ENCODE measurements around the gene FBP2. TPM values are rescaled to one million over a fixed set of nuclear protein-coding genes. Genes with fewer than 3 reads are reported as not detected.

The FBP2 gene
- polyA plus RNA-seq, 6 donors from 2014 or later: not detected

GRCh38 chr9:94624629-94625028 is 31.0 kb upstream of the FBP2 start:
- Mint-ChIP-seq H3K4me1 (no peaks in the 10 kb centered on the region), H3K27me3 (peaks cover 0 to 6% (median 4%) of the 10 kb centered on the region in 3 donors), H3K4me3 (no peak overlapping the region), H3K36me3 (no peaks in the 10 kb centered on the region), H3K27ac (peak overlapping the region in 1 of 6 donors; percentile 56), H3K9me3 (no peaks in the 10 kb centered on the region)
- ATAC-seq (ENCODE audit: low read depth in 2 of 2): no peak
- DNase-seq: no peak

- ATAC-seq (ENCODE audit: low read depth in 2 of 2) (no peak), DNase-seq (no peak)
- H3K27ac Mint-ChIP-seq: no peak overlapping the region
- H3K9me3 Mint-ChIP-seq: no peaks in the 10 kb centered on the region
- H3K27me3 Mint-ChIP-seq: peaks cover 0 to 6% (median 4%) of the 10 kb centered on the region in 3 donors
- H3K4me3 Mint-ChIP-seq: no peak overlapping the region
- H3K4me1 Mint-ChIP-seq: no peaks in the 10 kb centered on the region
- no peaks in the 10 kb centered on the region for H3K36me3 Mint-ChIP-seq
These were observed 29.6 kb upstream of the FBP2 start for GRCh38 chr9:94623253-94623652.

- Mint-ChIP-seq H3K27me3 (peaks cover 0 to 12% (median 4%) of the 10 kb centered on the region in 3 donors), H3K4me3 (no peak overlapping the region), H3K9me3 (no peaks in the 10 kb centered on the region), H3K27ac (no peak overlapping the region), H3K4me1 (no peaks in the 10 kb centered on the region), H3K36me3 (no peaks in the 10 kb centered on the region)
- no peak for DNase-seq
- no peak for ATAC-seq (ENCODE audit: low read depth in 2 of 2)
These were observed 28.6 kb upstream of the FBP2 start for GRCh38 chr9:94622087-94622800.

- Mint-ChIP-seq H3K27me3 (peaks cover 4 to 6% (median 5%) of the 10 kb centered on the region in 3 donors), H3K9me3 (no peaks in the 10 kb centered on the region), H3K36me3 (no peaks in the 10 kb centered on the region), H3K27ac (no peak overlapping the region), H3K4me1 (no peaks in the 10 kb centered on the region), H3K4me3 (no peak overlapping the region)
- ATAC-seq (ENCODE audit: low read depth in 2 of 2): no peak
- DNase-seq: no peak
These were observed 25.4 kb upstream of the FBP2 start for GRCh38 chr9:94619026-94619425.

- no peak for DNase-seq
- Mint-ChIP-seq H3K27me3 (peaks cover 13 to 26% (median 17%) of the 10 kb centered on the region in 3 donors), H3K4me3 (no peak overlapping the region), H3K4me1 (no peaks in the 10 kb centered on the region), H3K36me3 (peaks cover 0 to 7% of the 10 kb centered on the region in 2 donors), H3K9me3 (peaks cover 0 to 1% (median 0%) of the 10 kb centered on the region in 7 donors), H3K27ac (no peak overlapping the region)
- no peak for ATAC-seq (ENCODE audit: low read depth in 2 of 2)
These were observed 19.4 kb upstream of the FBP2 start for GRCh38 chr9:94613003-94613402.

- no peak for ATAC-seq (ENCODE audit: low read depth in 2 of 2)
- Mint-ChIP-seq H3K36me3 (peaks cover 0 to 10% of the 10 kb centered on the region in 2 donors), H3K9me3 (peaks cover 0 to 1% (median 0%) of the 10 kb centered on the region in 7 donors), H3K4me3 (no peak overlapping the region), H3K27me3 (peaks cover 13 to 29% (median 17%) of the 10 kb centered on the region in 3 donors), H3K27ac (peak overlapping the region in 1 of 6 donors; percentile 45), H3K4me1 (no peaks in the 10 kb centered on the region)
- no peak for DNase-seq
These were observed 18.4 kb upstream of the FBP2 start for GRCh38 chr9:94612071-94612470.

- H3K9me3 Mint-ChIP-seq: peaks cover 0 to 1% (median 0%) of the 10 kb centered on the region in 7 donors
- no peak for DNase-seq
- H3K36me3 Mint-ChIP-seq: peaks cover 0 to 14% of the 10 kb centered on the region in 2 donors
- no peak for ATAC-seq (ENCODE audit: low read depth in 2 of 2)
- H3K27me3 Mint-ChIP-seq: peaks cover 17 to 30% (median 17%) of the 10 kb centered on the region in 3 donors
- H3K4me3 Mint-ChIP-seq: no peak overlapping the region
- no peak overlapping the region for H3K27ac Mint-ChIP-seq
- H3K4me1 Mint-ChIP-seq: no peaks in the 10 kb centered on the region
These were observed 18.0 kb upstream of the FBP2 start for GRCh38 chr9:94611638-94612068.

GRCh38 chr9:94610181-94610606 is 16.6 kb upstream of the FBP2 start:
- Mint-ChIP-seq H3K9me3 (peaks cover 0 to 1% (median 0%) of the 10 kb centered on the region in 7 donors), H3K27ac (no peak overlapping the region), H3K4me1 (no peaks in the 10 kb centered on the region), H3K4me3 (no peak overlapping the region), H3K27me3 (peaks cover 23 to 44% (median 28%) of the 10 kb centered on the region in 3 donors), H3K36me3 (peaks cover 0 to 14% of the 10 kb centered on the region in 2 donors)
- no peak for DNase-seq
- no peak for ATAC-seq (ENCODE audit: low read depth in 2 of 2)

- peaks cover 27 to 40% (median 35%) of the 10 kb centered on the region in 3 donors for H3K27me3 Mint-ChIP-seq
These were observed 13.7 kb upstream of the FBP2 start for GRCh38 chr9:94607423-94607691.

GRCh38 chr9:94606646-94607422 is 13.2 kb upstream of the FBP2 start:
- Mint-ChIP-seq H3K4me3 (no peak overlapping the region), H3K9me3 (peaks cover 0 to 1% (median 0%) of the 10 kb centered on the region in 7 donors), H3K36me3 (peaks cover 0 to 14% of the 10 kb centered on the region in 2 donors), H3K4me1 (peaks cover 6 to 7% (median 7%) of the 10 kb centered on the region in 3 donors), H3K27ac (peak overlapping the region in 1 of 6 donors; percentile 89), H3K27me3 (peaks cover 27 to 39% (median 35%) of the 10 kb centered on the region in 3 donors)
- ATAC-seq (ENCODE audit: low read depth in 2 of 2) (no peak), DNase-seq (no peak)

More at GRCh38 chr9:94607423-94607691, 13.7 kb upstream of the FBP2 start:
- ATAC-seq (ENCODE audit: low read depth in 2 of 2) (no peak), DNase-seq (no peak)
- Mint-ChIP-seq H3K36me3 (peaks cover 0 to 14% of the 10 kb centered on the region in 2 donors), H3K27ac (peak overlapping the region in 1 of 6 donors; percentile 12), H3K4me3 (no peak overlapping the region), H3K4me1 (peaks cover 6 to 7% (median 7%) of the 10 kb centered on the region in 3 donors), H3K9me3 (peaks cover 0 to 1% (median 0%) of the 10 kb centered on the region in 7 donors)

- Mint-ChIP-seq H3K4me3 (peak overlapping the region in 1 of 8 donors; percentile 6), H3K27ac (peak overlapping the region in 3 of 6 donors; percentile 7 to 51 (median 23)), H3K36me3 (peaks cover 0 to 8% of the 10 kb centered on the region in 2 donors), H3K4me1 (peaks cover 6 to 7% (median 7%) of the 10 kb centered on the region in 3 donors), H3K9me3 (no peaks in the 10 kb centered on the region), H3K27me3 (peaks cover 15 to 28% (median 26%) of the 10 kb centered on the region in 3 donors)
- DNase-seq (peak; percentile 38), ATAC-seq (ENCODE audit: low read depth in 2 of 2) (peak; percentile 67 to 74)
These were observed 9.9 kb upstream of the FBP2 start for GRCh38 chr9:94603259-94604160.

GRCh38 chr9:94602666-94603065 is 9.0 kb upstream of the FBP2 start:
- peaks cover 0 to 8% of the 10 kb centered on the region in 2 donors for H3K36me3 Mint-ChIP-seq
- peaks cover 6 to 7% (median 7%) of the 10 kb centered on the region in 3 donors for H3K4me1 Mint-ChIP-seq
- H3K27me3 Mint-ChIP-seq: peaks cover 15 to 28% (median 26%) of the 10 kb centered on the region in 3 donors
- no peak for ATAC-seq (ENCODE audit: low read depth in 2 of 2)
- H3K4me3 Mint-ChIP-seq: no peak overlapping the region
- no peak for DNase-seq
- H3K27ac Mint-ChIP-seq: peak overlapping the region in 2 of 6 donors; percentile 15 to 27
- H3K9me3 Mint-ChIP-seq: no peaks in the 10 kb centered on the region

GRCh38 chr9:94600715-94601114 is 7.1 kb upstream of the FBP2 start:
- Mint-ChIP-seq H3K9me3 (peaks cover 0 to 4% (median 0%) of the 10 kb centered on the region in 7 donors), H3K36me3 (no peaks in the 10 kb centered on the region), H3K27ac (no peak overlapping the region), H3K4me3 (no peak overlapping the region), H3K4me1 (peaks cover 6 to 7% (median 7%) of the 10 kb centered on the region in 3 donors), H3K27me3 (peaks cover 12 to 16% (median 15%) of the 10 kb centered on the region in 3 donors)
- ATAC-seq (ENCODE audit: low read depth in 2 of 2) (no peak), DNase-seq (no peak)
